Spleen (tissue), 7 donors: Measurements from ENCODE around the gene LCN6.

Experiments used
- POLR2A ChIP-seq, 3 donors: fragments of 450-650 bp; IDR thresholded peaks; one replicate each; pipeline ENCODE4 v1.5.1; 2017; ENCODE audit warnings: antibody characterized with exemption in 3 of 3, mild to moderate bottlenecking in 1 of 3
- POLR2AphosphoS5 ChIP-seq, 3 donors: sonication (generic); formaldehyde crosslinking; IDR thresholded peaks; one replicate each; pipeline ENCODE4 v1.5.1; 2017; ENCODE audit warnings: antibody characterized with exemption in 3 of 3
- TF ChIP-seq, protein P1 (sequence below), 11 experiments: fragments of 200-600 bp in 7 of 11; fragments of 450-650 bp in 4 of 11; sonication (generic) in 4 of 11; IDR thresholded peaks in 8 of 11; conservative IDR thresholded peaks in 3 of 11; 1 replicate in 7 of 11; 2 replicates in 4 of 11; pipeline versions ENCODE4 v1.4.0 to v1.8.0; 2016 to 2021; ENCODE audit warnings: antibody characterized with exemption in 11 of 11, inconsistent platforms in 4 of 11, mild to moderate bottlenecking in 1 of 11
- donor health status: DM: no; HTN: no; CAD: no; lungs with moderate emphysema.
- donor health status: DM: no; HTN: no; CAD: no.
- donor health status: DM: no; HTN: no; CAD: no.

DNA sequence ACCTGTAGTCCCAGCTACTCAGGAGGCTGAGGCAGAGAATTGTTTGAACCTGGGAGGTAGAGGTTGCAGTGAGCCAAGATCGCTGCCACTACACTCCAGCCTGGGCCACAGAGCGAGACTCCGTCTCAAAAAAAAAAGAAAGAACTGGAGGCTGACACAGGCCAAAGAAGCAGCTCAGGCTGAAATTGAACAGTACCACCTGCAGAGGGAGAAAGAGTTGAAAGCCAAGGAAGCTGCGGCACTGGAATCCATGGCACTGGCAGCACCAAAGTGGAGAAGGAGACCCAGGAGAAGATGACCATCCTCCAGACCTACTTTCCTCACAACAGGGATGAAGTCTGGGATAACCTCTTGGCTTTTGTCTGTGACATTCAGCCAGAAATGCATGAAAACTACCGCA lies 31.5 kb upstream of the LCN6 start:
- TF ChIP-seq, protein P1, sequence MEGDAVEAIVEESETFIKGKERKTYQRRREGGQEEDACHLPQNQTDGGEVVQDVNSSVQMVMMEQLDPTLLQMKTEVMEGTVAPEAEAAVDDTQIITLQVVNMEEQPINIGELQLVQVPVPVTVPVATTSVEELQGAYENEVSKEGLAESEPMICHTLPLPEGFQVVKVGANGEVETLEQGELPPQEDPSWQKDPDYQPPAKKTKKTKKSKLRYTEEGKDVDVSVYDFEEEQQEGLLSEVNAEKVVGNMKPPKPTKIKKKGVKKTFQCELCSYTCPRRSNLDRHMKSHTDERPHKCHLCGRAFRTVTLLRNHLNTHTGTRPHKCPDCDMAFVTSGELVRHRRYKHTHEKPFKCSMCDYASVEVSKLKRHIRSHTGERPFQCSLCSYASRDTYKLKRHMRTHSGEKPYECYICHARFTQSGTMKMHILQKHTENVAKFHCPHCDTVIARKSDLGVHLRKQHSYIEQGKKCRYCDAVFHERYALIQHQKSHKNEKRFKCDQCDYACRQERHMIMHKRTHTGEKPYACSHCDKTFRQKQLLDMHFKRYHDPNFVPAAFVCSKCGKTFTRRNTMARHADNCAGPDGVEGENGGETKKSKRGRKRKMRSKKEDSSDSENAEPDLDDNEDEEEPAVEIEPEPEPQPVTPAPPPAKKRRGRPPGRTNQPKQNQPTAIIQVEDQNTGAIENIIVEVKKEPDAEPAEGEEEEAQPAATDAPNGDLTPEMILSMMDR (IDR thresholded peaks at IDR 0.05 in 8 of 11, conservative IDR thresholded peaks at IDR 0.05 in 3 of 11) = no peak
- no peak for TF ChIP-seq POLR2AphosphoS5 (IDR thresholded peaks at IDR 0.05)
- no peak for TF ChIP-seq POLR2A (IDR thresholded peaks at IDR 0.05)
